Measurements from ENCODE around the gene ITIH5.

ITIH5 gene

GRCh38 chr10:7518693-7519092 lies 148.1 kb downstream of the ITIH5 start:
- no peak for DNase-seq (ENCODE audit: low read depth in 3 of 3)

- DNase-seq (ENCODE audit: low read depth in 3 of 3), result no peak
Measured at GRCh38 chr10:7515439-7515838, 151.3 kb downstream of the ITIH5 start.

- DNase-seq (ENCODE audit: low read depth in 3 of 3), result no peak
Measured at GRCh38 chr10:7513936-7514335, 152.8 kb downstream of the ITIH5 start.

GRCh38 chr10:7513455-7513854 lies 153.3 kb downstream of the ITIH5 start:
- no peak for DNase-seq (ENCODE audit: low read depth in 3 of 3)

GRCh38 chr10:7512487-7512886 lies 154.3 kb downstream of the ITIH5 start:
- no peak for DNase-seq (ENCODE audit: low read depth in 3 of 3)

GRCh38 chr10:7511612-7512011 lies 155.2 kb downstream of the ITIH5 start:
- DNase-seq (ENCODE audit: low read depth in 3 of 3), result no peak
